Suprapubic skin (tissue), 4 donors: ENCODE data around the gene MATK. TPM values are rescaled to one million over a fixed set of nuclear protein-coding genes. Genes with fewer than 3 reads are reported as not detected.
"Not testable (repeated sequence)": the region's sequence is repeated elsewhere in the genome, so short reads cannot be mapped to it uniquely, and the experiment has no call there.

Experiments
- DNase-seq, 2 donors: peaks; one replicate each; pipeline ENCODE4 v3.0.0-alpha.2; 2019; ENCODE audit warnings: low spot score in 2 of 2
- H3K27ac ChIP-seq: fragments of 200-600 bp; sonication (generic); one replicate; pipeline ENCODE4 v1.5.1; 2019
- H3K27me3 ChIP-seq: fragments of 200-600 bp; sonication (generic); one replicate; pipeline ENCODE4 v1.5.1; 2019
- H3K36me3 ChIP-seq: fragments of 200-600 bp; sonication (generic); one replicate; pipeline ENCODE4 v1.5.1; 2019
- H3K4me1 ChIP-seq: fragments of 200-600 bp; sonication (generic); one replicate; pipeline ENCODE4 v1.5.1; 2019
- H3K4me3 ChIP-seq: fragments of 200-600 bp; sonication (generic); one replicate; pipeline ENCODE4 v1.5.1; 2019; ENCODE audit warnings: mild to moderate bottlenecking
- H3K9me3 ChIP-seq: fragments of 200-600 bp; sonication (generic); one replicate; pipeline ENCODE4 v1.5.1; 2019
- CTCF ChIP-seq, 2 donors: fragments of 200-600 bp in 1 of 2; fragments of 450-650 bp in 1 of 2; sonication (generic) in 1 of 2; IDR thresholded peaks; one replicate each; pipeline ENCODE4 v1.5.1; 2016 to 2019; ENCODE audit warnings: antibody characterized with exemption in 2 of 2, mild to moderate bottlenecking in 1 of 2, moderate library complexity in 1 of 2
- EP300 ChIP-seq: sonication (generic); formaldehyde crosslinking; IDR thresholded peaks from one replicate; pipeline ENCODE4 v1.6.1; 2017; ENCODE audit warnings: antibody characterized with exemption
- POLR2A ChIP-seq, 2 donors: fragments of 450-650 bp; IDR thresholded peaks; one replicate each; pipeline ENCODE4 v1.6.1; 2017; ENCODE audit warnings: antibody characterized with exemption in 2 of 2, mild to moderate bottlenecking in 2 of 2, moderate library complexity in 2 of 2
- POLR2AphosphoS5 ChIP-seq, 3 donors: sonication (generic); formaldehyde crosslinking; IDR thresholded peaks; one replicate each; pipeline ENCODE4 v1.6.1; 2017; ENCODE audit warnings: antibody characterized with exemption in 3 of 3
- WGBS: methylation state at CpG from one replicate; pipeline ENCODE4 v1.1.5; 2018; 5-methylcytosine and 5-hydroxymethylcytosine counted together
- total RNA-seq, 4 donors: library from RNA; depleted of rRNA; stranded (reverse); fragments of >200 nt; gene quantifications; one replicate each; pipeline ENCODE4 v1.1.0, GENCODE V29; 2016

The MATK gene
- total RNA-seq, 4 donors from 2014 or later, result 0.57 to 5.4 (median 2.0) TPM

DNA sequence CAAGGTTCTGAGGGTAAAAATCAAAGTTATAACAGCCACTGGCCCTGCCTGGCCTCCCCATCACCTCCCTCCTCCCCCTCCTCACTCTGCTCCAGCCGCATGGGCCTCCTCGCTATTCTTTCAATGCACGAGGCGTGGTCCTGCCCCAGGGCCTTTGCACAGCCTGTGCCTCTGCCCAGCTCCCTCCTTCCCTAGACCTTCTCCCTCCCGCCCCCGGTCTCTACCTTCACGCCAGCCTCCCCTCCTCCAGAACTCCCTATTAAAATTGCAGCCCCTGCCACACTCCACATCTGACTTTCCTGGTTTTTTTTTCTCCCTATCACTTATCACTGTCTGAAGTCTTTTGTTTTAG lies 17.5 kb downstream of the MATK start:
- H3K27ac ChIP-seq, result no peak overlapping the region
- DNase-seq, result no peak
- no peak for TF ChIP-seq CTCF (IDR thresholded peaks at IDR 0.05)
- no peak for TF ChIP-seq POLR2AphosphoS5 (IDR thresholded peaks at IDR 0.05)
- no peak for TF ChIP-seq POLR2A (IDR thresholded peaks at IDR 0.05)
- no peak for TF ChIP-seq EP300
- peaks cover 41% of the 10 kb centered on the region for H3K36me3 ChIP-seq
- H3K27me3 ChIP-seq, result no peaks in the 10 kb centered on the region
- no peaks in the 10 kb centered on the region for H3K9me3 ChIP-seq
- H3K4me3 ChIP-seq, result no peak overlapping the region
- H3K4me1 ChIP-seq, result peaks cover 2% of the 10 kb centered on the region
- 90% methylated on average over 7 of the region's 7 CpGs for WGBS

DNA sequence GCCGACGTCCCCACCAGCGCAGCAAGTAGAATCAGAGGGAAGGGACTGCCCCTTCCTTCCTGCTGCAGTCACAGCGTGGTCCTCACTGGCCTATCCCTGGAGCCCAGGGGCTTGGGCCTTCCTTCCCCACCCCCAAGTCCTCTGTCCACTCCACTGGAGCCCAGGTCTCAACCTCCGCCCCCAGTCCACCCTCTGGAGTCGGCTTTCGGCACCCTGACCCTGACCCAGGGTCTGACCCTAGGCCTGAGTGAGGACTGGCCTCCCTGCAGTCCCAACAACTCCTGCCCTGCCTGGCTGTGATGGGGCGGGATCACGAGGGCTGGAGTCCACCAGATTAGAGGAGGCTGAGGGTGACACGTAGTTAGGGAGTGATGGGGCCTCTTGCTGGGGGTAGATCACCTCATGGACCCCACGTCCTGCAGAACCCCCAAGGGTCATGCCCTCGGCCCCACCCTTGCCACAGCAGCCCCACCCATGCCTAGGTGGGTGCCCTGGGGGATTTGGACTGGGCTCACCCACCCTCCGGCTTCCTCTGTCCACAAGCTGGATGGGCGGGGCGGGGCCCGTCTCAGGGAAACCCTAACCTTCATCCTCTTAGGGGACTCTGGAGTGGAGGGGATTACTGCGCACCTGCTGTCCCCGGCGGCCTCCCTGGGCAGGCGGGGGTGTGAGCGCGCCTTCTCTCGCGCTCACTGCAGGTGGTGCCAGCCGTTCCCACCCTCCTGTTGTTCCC lies 18.0 kb downstream of the MATK start:
- TF ChIP-seq POLR2AphosphoS5 (IDR thresholded peaks at IDR 0.05), result no peak
- no peak for TF ChIP-seq CTCF (IDR thresholded peaks at IDR 0.05)
- no peak for TF ChIP-seq EP300
- TF ChIP-seq POLR2A (IDR thresholded peaks at IDR 0.05), result no peak
- H3K27ac ChIP-seq, result no peak overlapping the region
- peaks cover 8% of the 10 kb centered on the region for H3K4me1 ChIP-seq
- H3K36me3 ChIP-seq, result peaks cover 41% of the 10 kb centered on the region
- DNase-seq, result no peak
- H3K9me3 ChIP-seq, result no peaks in the 10 kb centered on the region
- WGBS, result 92% methylated on average over 17 of the region's 25 CpGs
- H3K27me3 ChIP-seq, result no peaks in the 10 kb centered on the region
- H3K4me3 ChIP-seq, result no peak overlapping the region

DNA sequence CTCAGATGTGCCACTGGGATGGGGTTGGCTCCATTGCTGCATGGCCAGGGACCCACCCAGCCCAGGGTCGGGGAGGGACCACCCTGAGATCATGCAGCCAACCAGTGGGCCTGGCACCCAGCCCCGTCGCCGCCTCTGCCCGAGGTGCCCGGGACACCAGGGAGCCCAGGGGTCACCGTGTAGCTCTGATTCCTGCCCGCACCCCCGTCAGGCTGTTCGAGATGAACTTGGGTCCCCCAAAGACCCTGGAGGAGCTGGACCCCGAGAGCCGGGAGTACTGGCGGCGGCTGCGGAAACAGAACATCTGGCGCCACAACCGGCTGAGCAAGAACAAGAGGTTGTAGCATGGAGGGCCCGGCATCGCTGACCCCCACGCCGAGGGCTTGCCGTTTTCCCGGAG lies 19.1 kb downstream of the MATK start:
- Histone ChIP-seq H3K9me3 (no peaks in the 10 kb centered on the region), H3K4me3 (no peak overlapping the region), H3K27me3 (no peaks in the 10 kb centered on the region), H3K27ac (no peak overlapping the region), H3K36me3 (peaks cover 41% of the 10 kb centered on the region), H3K4me1 (peaks cover 10% of the 10 kb centered on the region)
- TF ChIP-seq POLR2AphosphoS5 (IDR thresholded peaks at IDR 0.05) (no peak), POLR2A (IDR thresholded peaks at IDR 0.05) (no peak), CTCF (IDR thresholded peaks at IDR 0.05) (no peak), EP300 (no peak)
- WGBS, result 60% methylated on average over 1 of the region's 23 CpGs
- no peak for DNase-seq

- WGBS, result 87% methylated on average over 7 of the region's 7 CpGs
- H3K9me3 ChIP-seq, result no peaks in the 10 kb centered on the region
- TF ChIP-seq POLR2A (IDR thresholded peaks at IDR 0.05) (no peak), EP300 (no peak), POLR2AphosphoS5 (IDR thresholded peaks at IDR 0.05) (no peak), CTCF (IDR thresholded peaks at IDR 0.05) (no peak)
Measured at GRCh38 chr19:3766520-3766919, 19.7 kb downstream of the MATK start.

DNA sequence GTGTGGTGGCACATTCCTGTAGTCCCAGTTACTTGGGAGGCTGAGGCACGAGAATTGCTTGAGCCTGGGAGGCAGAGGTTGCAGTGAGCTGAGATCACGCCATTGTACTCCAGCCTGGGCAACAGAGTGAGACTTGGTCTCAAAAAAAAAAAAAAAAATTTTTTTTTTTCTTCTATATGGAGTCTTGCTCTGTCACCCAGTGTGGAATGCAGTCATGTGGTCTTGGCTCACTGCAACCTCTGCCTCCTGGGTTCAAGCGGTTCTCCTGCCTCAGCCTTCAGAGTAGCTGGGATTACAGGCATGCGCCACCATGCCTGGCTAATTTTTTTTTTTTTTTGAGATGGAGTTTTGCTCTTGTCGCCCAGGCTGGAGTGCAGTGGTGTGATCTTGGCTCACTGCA lies 20.4 kb downstream of the MATK start:
- H3K4me3 ChIP-seq, H3K27me3 ChIP-seq, H3K27ac ChIP-seq, H3K9me3 ChIP-seq, DNase-seq: not testable (repeated sequence)
- Histone ChIP-seq H3K36me3 (peaks cover 41% of the 10 kb centered on the region), H3K4me1 (peaks cover 19% of the 10 kb centered on the region)
- WGBS, result 88% methylated on average over 5 of the region's 5 CpGs

More at GRCh38 chr19:3766520-3766919, 19.7 kb downstream of the MATK start:
- Histone ChIP-seq H3K4me3 (no peak overlapping the region), H3K36me3 (peaks cover 41% of the 10 kb centered on the region), H3K4me1 (peaks cover 14% of the 10 kb centered on the region), H3K27ac (no peak overlapping the region), H3K27me3 (no peaks in the 10 kb centered on the region)
- DNase-seq, result no peak

DNA sequence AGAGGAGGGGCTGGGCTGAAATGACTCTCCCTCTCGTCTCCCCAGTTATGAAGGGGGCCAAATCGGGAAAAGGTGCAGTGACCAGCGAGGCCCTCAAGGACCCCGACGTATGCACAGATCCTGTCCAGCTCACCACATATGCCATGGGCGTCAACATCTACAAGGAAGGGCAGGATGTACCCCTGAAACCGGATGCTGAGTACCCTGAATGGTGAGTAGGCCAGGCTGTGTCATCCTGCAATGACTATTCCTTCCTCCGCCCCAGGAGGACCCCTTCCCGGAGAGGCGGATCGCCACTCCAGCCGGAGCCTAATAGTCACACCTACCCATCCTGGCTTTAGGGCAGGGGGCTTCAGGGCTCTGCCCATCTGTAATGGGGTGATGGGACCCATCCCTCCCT lies 21.1 kb downstream of the MATK start:
- Histone ChIP-seq H3K27me3 (no peaks in the 10 kb centered on the region), H3K27ac (no peak overlapping the region), H3K36me3 (peaks cover 41% of the 10 kb centered on the region), H3K4me1 (peaks cover 25% of the 10 kb centered on the region), H3K4me3 (no peak overlapping the region), H3K9me3 (no peaks in the 10 kb centered on the region)
- 94% methylated on average over 12 of the region's 12 CpGs for WGBS
- DNase-seq, result no peak
- TF ChIP-seq CTCF (IDR thresholded peaks at IDR 0.05) (no peak), POLR2AphosphoS5 (IDR thresholded peaks at IDR 0.05) (no peak), EP300 (no peak), POLR2A (IDR thresholded peaks at IDR 0.05) (no peak)
